Stimulated activated effector memory CD8-positive, alpha-beta T cell treated with anti-CD3 and anti-CD28 coated beads, Interleukin-12 subunit alpha, Interleukin-12 subunit beta, amount 100 ng/mL, for 72 hours (primary cell): ENCODE data around the gene PROM1.

Source experiments
- ATAC-seq: fragments of 150-1000 bp; cut with Tn5 transposase; 2 replicates; pipeline ENCODE4 v1.10.0; 2021
- DNase-seq, 2 donors: peaks; one replicate each; pipeline ENCODE4 v3.0.0; 2021 to 2022; ENCODE audit warnings: low spot score in 2 of 2
- H3K27ac Mint-ChIP-seq: one replicate; pipeline ENCODE4 v1.8.0; 2022; ENCODE audit warnings: mild to moderate bottlenecking, mixed read lengths
- H3K36me3 Mint-ChIP-seq: one replicate; pipeline ENCODE4 v1.8.0; 2022; ENCODE audit warnings: mild to moderate bottlenecking, mixed read lengths
- H3K4me1 Mint-ChIP-seq: one replicate; pipeline ENCODE4 v1.8.0; 2022; ENCODE audit warnings: mixed read lengths
- H3K4me3 Mint-ChIP-seq: one replicate; pipeline ENCODE4 v1.8.0; 2022; ENCODE audit warnings: mild to moderate bottlenecking, mixed read lengths
- H3K9me3 Mint-ChIP-seq: one replicate; pipeline ENCODE4 v1.8.0; 2022; ENCODE audit warnings: mixed read lengths

Gene PROM1

GRCh38 chr4:16055471-16055870 is 28.4 kb downstream of the PROM1 start:
- no peak overlapping the region for H3K27ac Mint-ChIP-seq
- ATAC-seq (no peak), DNase-seq (no peak)
- no peaks in the 10 kb centered on the region for H3K9me3 Mint-ChIP-seq
- no peaks in the 10 kb centered on the region for H3K4me1 Mint-ChIP-seq
- no peaks in the 10 kb centered on the region for H3K36me3 Mint-ChIP-seq
- no peak overlapping the region for H3K4me3 Mint-ChIP-seq

- H3K27ac Mint-ChIP-seq: no peak overlapping the region
- no peak for ATAC-seq
- DNase-seq: no peak
- no peak overlapping the region for H3K4me3 Mint-ChIP-seq
- H3K4me1 Mint-ChIP-seq: no peaks in the 10 kb centered on the region
- no peaks in the 10 kb centered on the region for H3K9me3 Mint-ChIP-seq
- no peaks in the 10 kb centered on the region for H3K36me3 Mint-ChIP-seq
These were observed 30.9 kb downstream of the PROM1 start for GRCh38 chr4:16052939-16053338.

- no peak for DNase-seq
- Mint-ChIP-seq H3K27ac (no peak overlapping the region), H3K9me3 (no peaks in the 10 kb centered on the region), H3K36me3 (no peaks in the 10 kb centered on the region), H3K4me1 (no peaks in the 10 kb centered on the region), H3K4me3 (no peak overlapping the region)
- no peak for ATAC-seq
These were observed 31.8 kb downstream of the PROM1 start for GRCh38 chr4:16051980-16052379.

- no peak for DNase-seq
- no peak for ATAC-seq
- Mint-ChIP-seq H3K4me3 (no peak overlapping the region), H3K27ac (no peak overlapping the region), H3K9me3 (no peaks in the 10 kb centered on the region), H3K4me1 (no peaks in the 10 kb centered on the region), H3K36me3 (no peaks in the 10 kb centered on the region)
These were observed 32.7 kb downstream of the PROM1 start for GRCh38 chr4:16051132-16051531.

- H3K36me3 Mint-ChIP-seq: no peaks in the 10 kb centered on the region
- DNase-seq (no peak), ATAC-seq (no peak)
- no peaks in the 10 kb centered on the region for H3K4me1 Mint-ChIP-seq
- no peaks in the 10 kb centered on the region for H3K9me3 Mint-ChIP-seq
- no peak overlapping the region for H3K27ac Mint-ChIP-seq
- no peak overlapping the region for H3K4me3 Mint-ChIP-seq
These were observed 33.2 kb downstream of the PROM1 start for GRCh38 chr4:16050669-16051068.

GRCh38 chr4:16048619-16049419 is 35.0 kb downstream of the PROM1 start:
- H3K4me1 Mint-ChIP-seq: no peaks in the 10 kb centered on the region
- H3K36me3 Mint-ChIP-seq: no peaks in the 10 kb centered on the region
- DNase-seq (no peak), ATAC-seq (no peak)
- H3K4me3 Mint-ChIP-seq: no peak overlapping the region
- no peak overlapping the region for H3K27ac Mint-ChIP-seq
- H3K9me3 Mint-ChIP-seq: no peaks in the 10 kb centered on the region

GRCh38 chr4:16045687-16046086 is 38.1 kb downstream of the PROM1 start:
- Mint-ChIP-seq H3K4me3 (no peak overlapping the region), H3K9me3 (no peaks in the 10 kb centered on the region), H3K4me1 (no peaks in the 10 kb centered on the region), H3K36me3 (no peaks in the 10 kb centered on the region), H3K27ac (no peak overlapping the region)
- no peak for DNase-seq
- ATAC-seq: no peak

- peak; percentile 24 for ATAC-seq
These were observed 40.0 kb downstream of the PROM1 start for GRCh38 chr4:16043642-16044498.

GRCh38 chr4:16039139-16039538 is 44.7 kb downstream of the PROM1 start:
- no peaks in the 10 kb centered on the region for H3K4me1 Mint-ChIP-seq
- no peak for DNase-seq
- H3K9me3 Mint-ChIP-seq: no peaks in the 10 kb centered on the region

More at GRCh38 chr4:16043642-16044498, 40.0 kb downstream of the PROM1 start:
- Mint-ChIP-seq H3K9me3 (no peaks in the 10 kb centered on the region), H3K36me3 (no peaks in the 10 kb centered on the region), H3K4me3 (no peak overlapping the region), H3K27ac (no peak overlapping the region), H3K4me1 (no peaks in the 10 kb centered on the region)
- DNase-seq: no peak

GRCh38 chr4:16037901-16038300 is 45.9 kb downstream of the PROM1 start:
- no peaks in the 10 kb centered on the region for H3K9me3 Mint-ChIP-seq
- no peak for ATAC-seq
- H3K4me3 Mint-ChIP-seq: no peak overlapping the region
- DNase-seq: no peak
- H3K27ac Mint-ChIP-seq: no peak overlapping the region
- no peaks in the 10 kb centered on the region for H3K4me1 Mint-ChIP-seq
- no peaks in the 10 kb centered on the region for H3K36me3 Mint-ChIP-seq

More at GRCh38 chr4:16039139-16039538, 44.7 kb downstream of the PROM1 start:
- Mint-ChIP-seq H3K27ac (no peak overlapping the region), H3K4me3 (no peak overlapping the region), H3K36me3 (no peaks in the 10 kb centered on the region)
- ATAC-seq: no peak

- Mint-ChIP-seq H3K9me3 (no peaks in the 10 kb centered on the region), H3K36me3 (no peaks in the 10 kb centered on the region), H3K27ac (no peak overlapping the region), H3K4me3 (no peak overlapping the region), H3K4me1 (no peaks in the 10 kb centered on the region)
- ATAC-seq: no peak
- DNase-seq: no peak
These were observed 48.0 kb downstream of the PROM1 start for GRCh38 chr4:16035843-16036242.

- H3K36me3 Mint-ChIP-seq: no peaks in the 10 kb centered on the region
- H3K27ac Mint-ChIP-seq: no peak overlapping the region
- H3K9me3 Mint-ChIP-seq: no peaks in the 10 kb centered on the region
- DNase-seq (no peak), ATAC-seq (no peak)
- no peak overlapping the region for H3K4me3 Mint-ChIP-seq
- H3K4me1 Mint-ChIP-seq: no peaks in the 10 kb centered on the region
These were observed 49.6 kb downstream of the PROM1 start for GRCh38 chr4:16034010-16034748.

- DNase-seq (no peak), ATAC-seq (no peak)
- Mint-ChIP-seq H3K36me3 (no peaks in the 10 kb centered on the region), H3K4me3 (no peak overlapping the region), H3K4me1 (no peaks in the 10 kb centered on the region), H3K27ac (no peak overlapping the region), H3K9me3 (no peaks in the 10 kb centered on the region)
These were observed 51.4 kb downstream of the PROM1 start for GRCh38 chr4:16032396-16032770.

- Mint-ChIP-seq H3K27ac (no peak overlapping the region), H3K4me3 (no peak overlapping the region), H3K9me3 (no peaks in the 10 kb centered on the region), H3K36me3 (no peaks in the 10 kb centered on the region), H3K4me1 (no peaks in the 10 kb centered on the region)
- ATAC-seq (no peak), DNase-seq (no peak)
These were observed 52.1 kb downstream of the PROM1 start for GRCh38 chr4:16031546-16032395.

- H3K36me3 Mint-ChIP-seq: no peaks in the 10 kb centered on the region
- no peak for DNase-seq
- no peak for ATAC-seq
- no peak overlapping the region for H3K27ac Mint-ChIP-seq
- H3K9me3 Mint-ChIP-seq: no peaks in the 10 kb centered on the region
- peaks cover 10% of the 10 kb centered on the region for H3K4me1 Mint-ChIP-seq
- no peak overlapping the region for H3K4me3 Mint-ChIP-seq
These were observed 53.9 kb downstream of the PROM1 start for GRCh38 chr4:16029886-16030285.
